DND-41 (cell line): ENCODE results near the gene OCSTAMP.

Experiments used
- CTCF ChIP-seq: IDR thresholded peaks from 2 replicates; pipeline ENCODE4 v1.5.1; 2012; ENCODE audit warnings: borderline replicate concordance, low read length, moderate library complexity, mild to moderate bottlenecking; ENCODE audit not compliant: poor library complexity, severe bottlenecking; ENCODE audit errors: extremely low read depth
- EZH2 ChIP-seq: IDR thresholded peaks from 3 replicates; pipeline ENCODE4 v1.6.1; 2012; ENCODE audit warnings: borderline replicate concordance, low read depth, mild to moderate bottlenecking, moderate library complexity, low read length, inconsistent platforms; ENCODE audit not compliant: severe bottlenecking

- no peak for TF ChIP-seq EZH2
- TF ChIP-seq CTCF = no peak
Measured at GRCh38 chr20:46523696-46524328, 26.6 kb downstream of the OCSTAMP start.
